GM18951 (cell line): Measurements from ENCODE around the gene SEMG2.

Experiments
- POLR2A ChIP-seq: IDR thresholded peaks from 4 replicates; pipeline ENCODE4 v1.6.1; 2011; ENCODE audit warnings: mild to moderate bottlenecking; ENCODE audit not compliant: insufficient read length, insufficient read depth; ENCODE audit errors: extremely low read depth
- in situ Hi-C: fragments of 300-500 bp; cut with MboI; formaldehyde crosslinking; loops from one replicate; pipeline ENCODE4 v1.12.0; 2022; ENCODE audit warnings: low sequenced_read_pairs, mixed read lengths, inconsistent platforms; ENCODE audit not compliant: unreplicated experiment

The SEMG2 gene

DNA sequence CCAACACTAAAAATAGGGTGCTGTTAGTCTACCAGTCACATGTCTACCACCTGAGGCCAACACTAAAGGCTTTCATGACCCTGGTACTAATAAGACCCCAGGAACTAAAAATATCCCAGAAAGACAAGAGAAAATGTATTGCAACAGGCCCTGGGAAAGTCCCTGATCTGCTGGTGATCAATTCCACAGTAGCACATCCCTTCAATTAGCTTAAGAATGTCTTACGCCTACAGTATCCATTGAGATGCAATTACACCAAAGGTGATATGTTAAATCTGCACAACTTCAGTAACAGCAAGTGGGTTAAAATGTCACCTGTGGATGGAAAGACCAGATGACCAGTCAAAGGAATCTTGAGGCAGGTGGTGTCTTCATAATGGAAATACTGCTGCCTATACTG lies 11.2 kb upstream of the SEMG2 start:
- in situ Hi-C loops = no loop called here
- TF ChIP-seq POLR2A = no peak

DNA sequence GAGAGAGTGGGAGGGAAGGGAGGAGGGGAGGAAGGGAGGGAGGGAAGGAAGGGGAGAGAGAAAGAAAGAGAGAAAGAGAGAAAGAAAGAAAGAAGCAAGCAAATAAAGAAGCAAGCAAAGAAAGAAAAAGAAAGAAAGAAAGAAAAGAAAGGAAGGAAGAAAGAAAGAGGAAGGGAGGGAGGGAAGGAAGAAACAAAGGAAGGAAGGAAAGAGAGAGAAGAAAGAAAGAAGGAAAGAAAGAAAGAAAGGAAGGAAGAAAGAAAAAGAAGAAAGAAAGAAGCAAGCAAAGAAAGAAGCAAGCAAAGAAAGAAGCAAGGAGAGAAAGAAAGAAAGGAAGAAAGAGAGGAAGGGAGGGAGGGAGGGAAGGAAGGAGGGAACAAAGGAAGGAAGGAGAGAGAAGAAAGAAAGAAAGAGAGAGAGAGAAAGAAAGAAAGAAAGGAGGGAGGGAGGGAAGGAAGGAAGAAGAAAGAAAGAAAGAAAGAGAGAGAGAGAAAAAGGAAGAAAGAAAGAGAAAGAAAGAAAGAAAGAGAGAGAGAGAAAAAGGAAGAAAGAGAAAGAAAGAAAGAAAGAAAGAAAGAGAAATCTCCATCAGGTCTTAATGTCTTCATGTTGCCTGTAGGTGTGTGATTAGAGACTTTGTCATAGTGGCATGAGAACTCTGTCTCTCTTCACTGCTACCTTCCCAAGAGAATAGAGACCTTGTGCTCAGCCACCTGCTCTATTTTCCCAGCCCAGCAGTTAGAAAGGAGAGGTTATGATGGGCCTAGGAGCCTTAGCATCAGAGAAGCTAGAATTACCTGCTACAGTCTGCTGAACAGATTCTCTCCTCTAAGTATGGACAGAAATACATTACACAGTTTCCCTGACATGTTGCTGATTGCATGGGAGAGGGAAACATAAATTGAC lies 9.4 kb upstream of the SEMG2 start:
- in situ Hi-C loops = no loop called here
- no peak for TF ChIP-seq POLR2A

DNA sequence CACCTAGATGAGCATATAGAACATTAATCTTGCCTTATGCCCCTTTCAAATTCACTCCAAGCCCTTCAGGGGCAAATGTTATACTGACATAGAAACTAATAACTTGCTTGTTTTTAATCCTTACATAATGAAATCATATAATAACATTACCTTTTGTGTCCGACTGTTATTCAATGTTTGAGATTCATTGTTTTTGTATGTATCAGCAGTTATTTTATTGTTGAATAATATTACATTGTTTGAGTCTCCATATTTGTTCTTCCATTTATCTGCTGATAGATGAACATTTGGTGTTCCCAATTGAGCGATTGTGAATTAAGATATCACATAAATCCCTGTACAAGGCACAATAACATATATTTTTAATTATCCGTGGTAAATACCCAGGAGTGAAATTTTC lies 8.3 kb upstream of the SEMG2 start:
- in situ Hi-C loops = no loop called here
- no peak for TF ChIP-seq POLR2A

DNA sequence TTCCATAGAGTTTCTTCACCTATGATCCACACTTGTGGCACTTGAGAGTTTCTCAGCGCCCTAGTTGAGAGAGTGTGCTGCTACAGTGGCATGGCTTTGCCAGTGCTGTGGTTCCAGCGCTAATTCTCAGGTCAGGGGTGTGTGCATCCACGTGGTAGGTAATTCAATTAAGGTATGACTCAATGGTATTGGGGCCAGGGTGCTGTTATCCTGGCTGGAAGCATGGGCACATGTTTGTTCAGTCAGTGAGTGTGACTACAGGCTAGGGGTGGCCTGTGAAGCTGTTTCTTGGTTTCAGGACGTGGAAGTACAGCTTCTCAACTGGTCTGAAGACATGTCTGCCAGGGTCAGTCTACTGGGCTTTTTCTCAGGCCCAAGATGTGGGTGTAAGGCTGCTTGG lies 3.0 kb upstream of the SEMG2 start:
- no peak for TF ChIP-seq POLR2A
- in situ Hi-C loops = no loop called here

DNA sequence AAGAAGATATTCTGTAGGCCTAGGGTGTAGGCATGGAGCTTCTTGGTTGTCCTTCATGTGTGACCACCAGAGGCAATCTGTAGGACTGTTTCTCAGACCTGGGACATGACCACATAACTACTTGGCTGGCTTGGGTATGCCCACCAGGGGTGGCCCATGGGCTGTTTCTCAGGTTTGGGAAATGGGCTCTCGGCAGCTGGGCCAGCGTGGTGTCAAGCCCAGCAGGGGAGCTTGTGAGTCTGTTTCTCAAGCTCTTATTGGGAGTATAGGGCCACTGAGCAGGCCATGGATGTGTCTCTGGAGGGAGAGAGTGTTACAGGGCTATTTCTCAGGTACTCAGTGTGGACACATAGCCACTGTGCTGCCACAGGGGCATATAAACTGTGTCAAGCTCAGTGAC lies 2.5 kb upstream of the SEMG2 start:
- no peak for TF ChIP-seq POLR2A
- in situ Hi-C loops = no loop called here

DNA sequence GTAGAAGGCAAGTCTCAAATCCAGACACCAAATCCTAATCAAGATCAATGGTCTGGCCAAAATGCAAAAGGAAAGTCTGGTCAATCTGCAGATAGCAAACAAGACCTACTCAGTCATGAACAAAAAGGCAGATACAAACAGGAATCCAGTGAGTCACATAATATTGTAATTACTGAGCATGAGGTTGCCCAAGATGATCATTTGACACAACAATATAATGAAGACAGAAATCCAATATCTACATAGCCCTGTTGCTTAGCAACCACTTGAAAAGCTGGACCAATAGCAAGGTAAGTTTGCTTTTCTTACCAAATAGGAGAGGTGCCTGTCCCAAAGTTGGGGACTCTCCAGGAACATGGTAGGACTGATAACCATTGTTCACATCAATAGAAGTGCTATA lies 2.0 kb downstream of the SEMG2 start:
- in situ Hi-C loops = no loop called here
- TF ChIP-seq POLR2A = no peak

DNA sequence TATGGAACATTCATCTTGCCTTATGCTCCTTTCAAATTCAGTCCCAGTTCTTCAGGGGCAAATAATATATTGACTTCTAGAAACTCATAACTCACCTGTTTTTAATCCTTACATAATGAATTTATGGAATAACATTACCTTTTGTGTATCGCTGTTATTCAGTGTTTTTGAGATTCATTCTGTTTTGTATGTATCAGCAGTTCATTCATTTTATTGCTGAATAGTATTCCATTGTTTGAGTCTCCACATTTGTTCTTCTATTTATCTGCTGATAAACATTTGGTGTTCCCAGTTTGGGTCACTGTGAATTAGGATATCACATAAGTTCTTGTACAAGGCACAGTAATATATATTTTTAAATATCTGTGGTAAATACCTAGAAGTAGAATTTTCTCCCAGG lies 5.1 kb downstream of the SEMG2 start:
- no peak for TF ChIP-seq POLR2A
- in situ Hi-C loops = no loop called here

DNA sequence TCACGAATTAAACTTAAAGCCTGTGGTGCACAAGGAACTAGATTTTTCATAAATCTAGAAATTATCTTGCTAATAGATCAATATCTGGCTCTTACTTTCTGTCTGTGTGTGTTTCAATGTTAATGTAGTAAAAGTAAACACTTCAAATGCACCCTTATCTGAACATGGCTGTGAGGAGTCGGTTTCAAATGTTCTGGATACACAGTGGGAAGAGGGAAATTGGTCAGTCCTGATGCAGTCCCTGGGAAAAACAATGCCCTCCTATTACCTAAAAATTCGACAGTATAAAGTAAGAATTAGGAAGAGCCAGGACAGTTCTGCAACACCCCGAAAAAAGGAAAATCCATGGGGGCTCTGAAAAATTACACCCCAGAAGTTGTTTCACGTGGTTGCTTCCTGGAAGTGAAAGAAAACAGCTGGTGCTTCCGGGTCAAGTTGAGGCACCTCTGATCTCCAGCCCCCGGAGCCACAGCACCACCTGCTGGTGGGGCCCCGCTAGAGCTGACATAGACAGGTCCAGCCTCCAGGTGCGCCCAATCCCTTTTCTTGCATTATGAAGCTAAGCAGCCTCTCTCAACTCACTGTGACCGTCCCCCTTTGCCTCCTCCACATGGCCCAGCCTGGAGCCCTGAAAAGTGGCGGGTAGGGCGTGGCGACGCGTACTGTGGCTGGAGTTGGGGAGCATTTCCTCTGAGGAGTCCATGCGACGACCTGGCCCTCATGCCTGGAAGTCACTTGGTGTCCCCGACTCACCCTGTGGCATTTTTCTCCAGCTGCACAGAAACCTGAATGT lies 8.3 kb downstream of the SEMG2 start:
- in situ Hi-C loops = no loop called here
- no peak for TF ChIP-seq POLR2A

DNA sequence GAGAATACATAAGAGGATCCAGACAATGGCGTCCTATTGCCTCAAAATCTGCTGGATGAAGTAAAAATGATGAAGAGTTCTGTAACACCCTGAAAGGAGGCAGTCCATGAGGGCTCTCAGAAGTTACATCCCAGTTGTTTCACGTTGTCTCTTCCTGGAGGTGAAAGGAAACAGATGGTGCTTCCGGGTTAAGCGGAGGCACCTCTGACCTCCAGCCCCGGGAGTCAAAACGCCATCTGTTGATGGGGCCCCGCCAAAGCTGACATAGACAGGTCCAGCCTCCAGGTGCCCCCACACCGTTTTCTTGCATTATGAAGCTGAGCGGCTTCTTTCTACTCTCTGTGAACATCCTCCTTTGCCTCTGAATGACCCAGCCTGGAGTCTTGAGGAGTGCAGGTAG lies 9.5 kb downstream of the SEMG2 start:
- TF ChIP-seq POLR2A = no peak
- in situ Hi-C loops = no loop called here

DNA sequence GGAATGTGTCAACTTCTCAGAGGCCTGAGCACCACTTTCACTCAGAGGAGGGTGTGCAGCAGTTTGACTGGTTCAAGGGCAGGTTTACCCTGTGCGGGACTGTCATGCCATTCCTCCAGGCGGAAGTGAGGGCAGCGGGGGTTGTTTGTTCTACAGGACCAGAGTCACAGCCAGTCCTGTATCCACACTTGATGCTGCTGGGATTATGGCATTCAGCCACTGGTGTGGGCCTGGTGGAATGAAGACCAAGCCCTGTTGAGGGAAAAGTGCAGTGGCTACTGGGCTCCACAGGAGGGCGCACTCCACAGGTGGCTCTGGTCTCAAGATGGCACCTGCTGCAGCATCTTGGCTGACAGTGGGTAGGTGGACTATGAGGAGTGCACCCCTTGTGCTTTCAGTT lies 14.8 kb downstream of the SEMG2 start:
- no peak for TF ChIP-seq POLR2A
- in situ Hi-C loops = no loop called here

DNA sequence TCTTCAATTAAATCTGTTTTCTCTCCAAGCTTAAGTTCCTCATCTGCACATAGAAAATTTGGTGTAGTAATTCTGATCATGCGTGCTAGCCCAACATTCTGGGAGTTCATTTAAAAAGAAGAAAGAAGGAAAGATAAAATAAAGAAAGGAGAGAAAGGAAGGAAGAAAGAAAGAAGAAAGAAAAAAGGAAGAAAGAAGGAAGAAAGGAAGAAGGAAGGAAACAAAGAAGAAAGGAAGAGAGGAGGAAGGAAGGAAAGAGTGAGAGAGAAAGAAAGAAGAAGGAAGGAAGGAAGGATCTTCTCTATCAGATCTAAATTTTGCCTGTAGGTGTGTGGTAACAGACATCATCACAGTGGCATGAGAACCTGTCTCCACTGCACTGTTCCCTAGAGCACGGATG lies 17.0 kb downstream of the SEMG2 start:
- in situ Hi-C loops = no loop called here
- no peak for TF ChIP-seq POLR2A

DNA sequence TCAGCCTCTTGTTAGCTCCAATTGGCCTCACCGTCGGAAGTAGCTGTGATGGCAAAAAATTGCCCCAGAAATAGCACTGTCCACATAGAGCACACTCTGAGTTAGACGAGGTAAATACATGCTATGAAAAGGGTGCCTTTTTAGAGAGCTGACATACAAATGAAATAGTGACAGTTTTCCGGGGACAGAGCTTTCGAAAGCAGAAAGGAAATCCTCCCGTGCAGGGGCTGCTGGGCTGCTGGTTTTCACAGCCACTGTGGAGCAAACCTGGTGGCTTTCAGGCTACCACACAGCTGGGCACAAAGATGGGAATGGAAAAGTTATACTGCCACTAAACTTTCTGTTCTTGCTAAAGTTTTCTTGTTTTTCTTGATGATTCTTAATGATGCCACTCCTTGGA lies 24.9 kb downstream of the SEMG2 start:
- in situ Hi-C loops = no loop called here
- no peak for TF ChIP-seq POLR2A

DNA sequence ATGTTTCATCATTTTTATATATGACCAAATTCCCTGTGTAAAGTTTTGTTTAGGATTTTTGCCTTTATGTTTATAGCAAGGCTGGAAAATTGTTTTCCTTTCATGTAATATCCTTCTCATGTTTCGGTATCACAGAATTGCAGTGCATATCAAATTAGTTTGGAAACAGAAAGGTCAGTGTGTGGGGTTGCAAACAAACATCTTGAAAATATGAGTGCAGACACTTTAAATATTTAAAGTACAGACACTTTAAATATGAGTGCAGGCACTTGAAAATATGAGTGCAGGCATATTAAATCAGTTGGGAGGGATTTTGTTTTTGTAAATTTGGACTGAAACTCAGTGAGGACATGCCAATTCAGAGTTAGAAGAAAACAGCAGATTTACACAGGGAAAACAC lies 26.7 kb downstream of the SEMG2 start:
- no peak for TF ChIP-seq POLR2A
- in situ Hi-C loops = no loop called here

DNA sequence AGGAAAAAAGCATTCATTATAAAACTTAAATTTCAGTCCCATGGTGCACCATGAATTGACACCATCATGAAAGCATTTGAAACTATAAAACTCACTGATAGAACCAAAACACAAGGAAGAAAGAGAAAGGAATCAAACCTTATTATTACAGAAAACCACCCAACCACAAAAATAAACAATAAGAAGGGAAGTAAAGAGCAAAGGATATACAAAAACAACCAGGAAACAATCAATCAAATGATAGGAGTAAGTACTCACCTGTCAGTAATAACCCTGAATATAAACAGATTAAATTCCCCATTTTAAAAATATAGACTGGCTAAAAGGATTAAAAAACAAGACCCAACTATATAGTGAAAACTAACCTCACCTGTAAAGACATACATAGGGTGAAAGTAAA lies 27.4 kb downstream of the SEMG2 start:
- no peak for TF ChIP-seq POLR2A
- in situ Hi-C loops = no loop called here
